Measurements from ENCODE around the gene DMAC1. TPM values are rescaled to one million over a fixed set of nuclear protein-coding genes. Genes with fewer than 3 reads are reported as not detected.

The DMAC1 gene
- total RNA-seq, 2 donors from 2014 or later = 60.6 to 69.0 TPM

DNA sequence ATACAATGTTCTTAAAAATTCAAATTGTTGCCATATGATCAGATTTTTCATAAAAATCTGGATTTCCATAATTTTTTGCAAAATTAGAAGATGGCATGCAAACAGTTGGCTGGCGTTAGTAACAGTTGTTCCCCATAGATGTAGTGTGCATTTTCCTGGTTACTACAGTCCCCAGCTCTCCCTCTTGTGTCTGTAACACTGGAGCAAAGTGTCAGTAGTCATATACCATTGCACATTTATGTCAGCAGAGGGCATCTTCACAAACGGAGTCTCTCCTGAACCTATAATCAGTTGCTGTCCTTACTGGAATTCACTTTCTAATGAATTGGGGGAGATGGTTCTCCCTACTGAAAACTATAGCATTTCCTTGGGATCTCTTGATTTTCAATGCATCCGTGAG is 44.7 kb upstream of the DMAC1 start:
- no peak overlapping the region for H3K9ac ChIP-seq (ENCODE audit: extremely low read depth, low read length, poor library complexity, severe bottlenecking)
- H3K27ac ChIP-seq (ENCODE audit: low read depth, low read length) = no peak overlapping the region
- no peaks in the 10 kb centered on the region for H3K9me3 ChIP-seq (ENCODE audit: control insufficient read depth, low read length)
- H3K36me3 ChIP-seq (ENCODE audit: control insufficient read depth, insufficient read depth, low read length) = no peaks in the 10 kb centered on the region
- Mint-ChIP-seq H3K36me3 (ENCODE audit: low read depth) (no peaks in the 10 kb centered on the region), H3K4me1 (no peaks in the 10 kb centered on the region), H3K4me3 (no peak overlapping the region), H3K27me3 (ENCODE audit: insufficient read depth) (peaks cover 5% of the 10 kb centered on the region), H3K9me3 (no peaks in the 10 kb centered on the region), H3K27ac (no peak overlapping the region)
- TF ChIP-seq, protein P1, sequence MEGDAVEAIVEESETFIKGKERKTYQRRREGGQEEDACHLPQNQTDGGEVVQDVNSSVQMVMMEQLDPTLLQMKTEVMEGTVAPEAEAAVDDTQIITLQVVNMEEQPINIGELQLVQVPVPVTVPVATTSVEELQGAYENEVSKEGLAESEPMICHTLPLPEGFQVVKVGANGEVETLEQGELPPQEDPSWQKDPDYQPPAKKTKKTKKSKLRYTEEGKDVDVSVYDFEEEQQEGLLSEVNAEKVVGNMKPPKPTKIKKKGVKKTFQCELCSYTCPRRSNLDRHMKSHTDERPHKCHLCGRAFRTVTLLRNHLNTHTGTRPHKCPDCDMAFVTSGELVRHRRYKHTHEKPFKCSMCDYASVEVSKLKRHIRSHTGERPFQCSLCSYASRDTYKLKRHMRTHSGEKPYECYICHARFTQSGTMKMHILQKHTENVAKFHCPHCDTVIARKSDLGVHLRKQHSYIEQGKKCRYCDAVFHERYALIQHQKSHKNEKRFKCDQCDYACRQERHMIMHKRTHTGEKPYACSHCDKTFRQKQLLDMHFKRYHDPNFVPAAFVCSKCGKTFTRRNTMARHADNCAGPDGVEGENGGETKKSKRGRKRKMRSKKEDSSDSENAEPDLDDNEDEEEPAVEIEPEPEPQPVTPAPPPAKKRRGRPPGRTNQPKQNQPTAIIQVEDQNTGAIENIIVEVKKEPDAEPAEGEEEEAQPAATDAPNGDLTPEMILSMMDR (conservative IDR thresholded peaks at IDR 0.05) = peak; percentile 81
- no peaks in the 10 kb centered on the region for H3K4me1 ChIP-seq (ENCODE audit: control insufficient read depth, insufficient read depth, low read length)
- H3K27me3 ChIP-seq (ENCODE audit: control insufficient read depth, insufficient read depth, low read length, poor library complexity, severe bottlenecking) = no peaks in the 10 kb centered on the region
- H3K4me3 ChIP-seq (ENCODE audit: low read length) = no peak overlapping the region
- peak; percentile 55 for DNase-seq
- WGBS, 2 experiments (ENCODE audit: insufficient coverage in 1 of 2, insufficient read length in 1 of 2) = 53 to 61% methylated on average over 3 of the region's 3 CpGs

DNA sequence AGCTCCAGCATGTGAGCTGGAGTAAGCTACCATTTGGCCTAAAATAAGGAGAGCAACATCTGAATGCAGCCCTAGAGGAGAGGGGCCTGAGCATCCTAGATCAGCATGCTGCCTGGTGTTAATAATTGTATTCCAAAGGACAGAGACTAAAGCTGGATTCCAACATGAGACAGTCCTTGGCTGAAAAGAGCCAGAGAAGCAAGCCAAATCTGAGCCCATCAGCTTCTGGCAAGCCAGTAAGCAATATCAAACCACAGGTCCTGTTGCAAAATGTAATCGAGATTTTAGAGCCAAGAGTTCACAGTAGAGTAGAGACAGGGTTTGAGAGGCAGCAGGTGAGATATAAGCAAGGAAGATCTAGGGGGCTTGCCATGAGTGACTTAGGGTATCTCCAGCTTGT is 42.3 kb upstream of the DMAC1 start:
- no peak overlapping the region for H3K27ac ChIP-seq (ENCODE audit: low read depth, low read length)
- no peak overlapping the region for H3K4me3 Mint-ChIP-seq
- H3K36me3 Mint-ChIP-seq (ENCODE audit: low read depth) = no peaks in the 10 kb centered on the region
- H3K4me3 ChIP-seq (ENCODE audit: low read length) = no peak overlapping the region
- peaks cover 3% of the 10 kb centered on the region for H3K27me3 Mint-ChIP-seq (ENCODE audit: insufficient read depth)
- no peaks in the 10 kb centered on the region for H3K36me3 ChIP-seq (ENCODE audit: control insufficient read depth, insufficient read depth, low read length)
- H3K9me3 Mint-ChIP-seq = no peaks in the 10 kb centered on the region
- H3K4me1 ChIP-seq (ENCODE audit: control insufficient read depth, insufficient read depth, low read length) = no peaks in the 10 kb centered on the region
- no peaks in the 10 kb centered on the region for H3K4me1 Mint-ChIP-seq
- WGBS, 2 experiments (ENCODE audit: insufficient coverage in 1 of 2, insufficient read length in 1 of 2) = 90 to 93% methylated on average over 1 of the region's 1 CpG
- DNase-seq = no peak
- H3K9me3 ChIP-seq (ENCODE audit: control insufficient read depth, low read length) = no peaks in the 10 kb centered on the region
- TF ChIP-seq, protein P1 (conservative IDR thresholded peaks at IDR 0.05) = no peak
- H3K27ac Mint-ChIP-seq = no peak overlapping the region
- no peak overlapping the region for H3K9ac ChIP-seq (ENCODE audit: extremely low read depth, low read length, poor library complexity, severe bottlenecking)
- no peaks in the 10 kb centered on the region for H3K27me3 ChIP-seq (ENCODE audit: control insufficient read depth, insufficient read depth, low read length, poor library complexity, severe bottlenecking)

- no peaks in the 10 kb centered on the region for H3K36me3 ChIP-seq (ENCODE audit: control insufficient read depth, insufficient read depth, low read length)
- H3K9ac ChIP-seq (ENCODE audit: extremely low read depth, low read length, poor library complexity, severe bottlenecking) = no peak overlapping the region
- DNase-seq = no peak
- no peaks in the 10 kb centered on the region for H3K9me3 ChIP-seq (ENCODE audit: control insufficient read depth, low read length)
- WGBS, 2 experiments (ENCODE audit: insufficient coverage in 1 of 2, insufficient read length in 1 of 2) = 84 to 100% methylated on average over 1 to 2 of the region's 2 CpGs
- Mint-ChIP-seq H3K9me3 (peaks cover 3% of the 10 kb centered on the region), H3K27me3 (ENCODE audit: insufficient read depth) (peaks cover 14% of the 10 kb centered on the region), H3K27ac (no peak overlapping the region), H3K4me1 (no peaks in the 10 kb centered on the region), H3K36me3 (ENCODE audit: low read depth) (no peaks in the 10 kb centered on the region), H3K4me3 (no peak overlapping the region)
- H3K4me1 ChIP-seq (ENCODE audit: control insufficient read depth, insufficient read depth, low read length) = no peaks in the 10 kb centered on the region
- TF ChIP-seq, protein P1 (conservative IDR thresholded peaks at IDR 0.05) = no peak
- H3K4me3 ChIP-seq (ENCODE audit: low read length) = no peak overlapping the region
- no peak overlapping the region for H3K27ac ChIP-seq (ENCODE audit: low read depth, low read length)
- peaks cover 13% of the 10 kb centered on the region for H3K27me3 ChIP-seq (ENCODE audit: control insufficient read depth, insufficient read depth, low read length, poor library complexity, severe bottlenecking)
Observed at GRCh38 chr9:7834531-7834930, 35.0 kb upstream of the DMAC1 start.
